AG09319 (cell line): ENCODE data around the gene RNF220.

ENCODE experiments used
- DNase-seq: peaks from one replicate; pipeline ENCODE4 v3.0.0-alpha.2; 2010; ENCODE audit warnings: low read depth; ENCODE audit errors: extremely low read depth
- CTCF ChIP-seq: IDR thresholded peaks from 2 replicates; pipeline ENCODE4 v1.5.1; 2011; ENCODE audit warnings: low read depth, mild to moderate bottlenecking, inconsistent platforms, low read length, moderate library complexity

RNF220 gene

GRCh38 chr1:44531785-44532566 is 126.9 kb downstream of the RNF220 start:
- DNase-seq: no peak
- no peak for TF ChIP-seq CTCF

GRCh38 chr1:44532567-44532944 is 127.5 kb downstream of the RNF220 start:
- no peak for TF ChIP-seq CTCF
- DNase-seq: no peak

- no peak for DNase-seq
- TF ChIP-seq CTCF: no peak
These were observed 129.7 kb downstream of the RNF220 start for GRCh38 chr1:44534771-44535170.

GRCh38 chr1:44536357-44537209 is 131.5 kb downstream of the RNF220 start:
- no peak for TF ChIP-seq CTCF
- DNase-seq: no peak

- DNase-seq: no peak
- no peak for TF ChIP-seq CTCF
These were observed 132.5 kb downstream of the RNF220 start for GRCh38 chr1:44537538-44537937.

GRCh38 chr1:44537956-44538355 is 132.9 kb downstream of the RNF220 start:
- DNase-seq: no peak
- no peak for TF ChIP-seq CTCF
